ENCODE data around the gene GTF2IRD1. TPM values are rescaled to one million over a fixed set of nuclear protein-coding genes. Genes with fewer than 3 reads are reported as not detected.
A peak's percentile ranks its signal among the peaks of the same experiment; 100 is the strongest.

The GTF2IRD1 gene
- polyA plus RNA-seq, 1 of the 3 experiments (the other 2 are of a cell fraction): 26.4 TPM

DNA sequence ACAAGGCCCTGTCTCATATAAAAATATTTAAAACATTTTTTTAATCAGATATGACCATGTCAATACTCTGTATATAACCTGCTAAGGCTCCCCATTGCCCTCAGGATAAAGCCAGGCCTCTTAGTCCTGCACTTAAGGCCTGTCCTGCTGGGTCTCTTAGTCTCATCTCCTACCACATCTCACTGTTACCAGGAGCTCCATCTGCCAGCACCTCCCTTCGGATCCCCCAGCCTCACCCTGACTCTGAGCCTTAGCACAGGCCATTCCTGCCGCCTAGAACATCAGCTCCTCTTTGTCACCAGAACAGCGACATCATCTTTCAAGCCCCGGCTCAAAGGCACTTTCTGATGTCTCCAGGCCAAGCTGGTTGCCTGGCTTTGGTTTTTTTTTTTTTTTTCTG, 25.7 kb upstream of the GTF2IRD1 start:
- Histone ChIP-seq H2AFZ (ENCODE audit: low read depth) (no peak overlapping the region), H3K9me2 (no peaks in the 10 kb centered on the region), H3K9me3 (no peaks in the 10 kb centered on the region), H3K4me2 (no peak overlapping the region), H3F3A (replicated peaks; ENCODE audit: insufficient read depth) (no peaks in the 10 kb centered on the region), H3K4me3 (ENCODE audit: low read depth in 2 of 2, low read length in 1 of 2) (no peak overlapping the region), H3K79me2 (ENCODE audit: insufficient read depth) (no peaks in the 10 kb centered on the region), H3K27ac (ENCODE audit: low read depth in 2 of 2, low read length in 1 of 2) (no peak overlapping the region), H3K4me1 (ENCODE audit: control insufficient read depth in 1 of 2, insufficient read depth in 2 of 2, low read depth in 1 of 2, low read length in 1 of 2) (peaks cover 0 to 8% of the 10 kb centered on the region in 2 experiments; a peak in 2 of 4 replicates), H3K36me3 (replicated peaks in 1 of 2; ENCODE audit: control insufficient read depth in 1 of 2, insufficient read depth in 2 of 2, low read length in 1 of 2) (no peaks in the 10 kb centered on the region), H4K20me1 (ENCODE audit: insufficient read depth) (no peaks in the 10 kb centered on the region), H3K9ac (no peak overlapping the region), H3K27me3 (ENCODE audit: insufficient read depth) (no peaks in the 10 kb centered on the region)
- TF ChIP-seq CHD2 (IDR thresholded peaks at IDR 0.05; ENCODE audit: low read length, partially characterized antibody) (no peak), MXI1 (IDR thresholded peaks at IDR 0.05; ENCODE audit: low read depth, low read length) (no peak), POLR2AphosphoS5 (IDR thresholded peaks at IDR 0.05; ENCODE audit: low read depth, low read length) (no peak), TAF1 (IDR thresholded peaks at IDR 0.05; ENCODE audit: borderline replicate concordance, low read depth, low read length) (no peak), EZH2phosphoT487 (IDR thresholded peaks at IDR 0.05; ENCODE audit: borderline replicate concordance, low read depth) (no peak), NRF1 (IDR thresholded peaks at IDR 0.05; ENCODE audit: low read depth, low read length) (no peak), YY1 (IDR thresholded peaks at IDR 0.05; ENCODE audit: low read depth) (no peak), RAD21 (IDR thresholded peaks at IDR 0.05; ENCODE audit: low read length) (no peak), RXRA (IDR thresholded peaks at IDR 0.05; ENCODE audit: borderline replicate concordance, low read depth) (no peak), TEAD4 (IDR thresholded peaks at IDR 0.05; ENCODE audit: borderline replicate concordance, insufficient read depth) (no peak), NFIC (IDR thresholded peaks at IDR 0.05; ENCODE audit: borderline replicate concordance) (no peak), SMC3 (IDR thresholded peaks at IDR 0.05; ENCODE audit: low read depth, low read length) (no peak), SIN3A (IDR thresholded peaks at IDR 0.05; ENCODE audit: borderline replicate concordance, low read depth, low read length) (no peak), ELF1 (IDR thresholded peaks at IDR 0.05) (no peak), FOXM1 (IDR thresholded peaks at IDR 0.05; ENCODE audit: low read depth) (no peak)
- TF ChIP-seq, protein P1, sequence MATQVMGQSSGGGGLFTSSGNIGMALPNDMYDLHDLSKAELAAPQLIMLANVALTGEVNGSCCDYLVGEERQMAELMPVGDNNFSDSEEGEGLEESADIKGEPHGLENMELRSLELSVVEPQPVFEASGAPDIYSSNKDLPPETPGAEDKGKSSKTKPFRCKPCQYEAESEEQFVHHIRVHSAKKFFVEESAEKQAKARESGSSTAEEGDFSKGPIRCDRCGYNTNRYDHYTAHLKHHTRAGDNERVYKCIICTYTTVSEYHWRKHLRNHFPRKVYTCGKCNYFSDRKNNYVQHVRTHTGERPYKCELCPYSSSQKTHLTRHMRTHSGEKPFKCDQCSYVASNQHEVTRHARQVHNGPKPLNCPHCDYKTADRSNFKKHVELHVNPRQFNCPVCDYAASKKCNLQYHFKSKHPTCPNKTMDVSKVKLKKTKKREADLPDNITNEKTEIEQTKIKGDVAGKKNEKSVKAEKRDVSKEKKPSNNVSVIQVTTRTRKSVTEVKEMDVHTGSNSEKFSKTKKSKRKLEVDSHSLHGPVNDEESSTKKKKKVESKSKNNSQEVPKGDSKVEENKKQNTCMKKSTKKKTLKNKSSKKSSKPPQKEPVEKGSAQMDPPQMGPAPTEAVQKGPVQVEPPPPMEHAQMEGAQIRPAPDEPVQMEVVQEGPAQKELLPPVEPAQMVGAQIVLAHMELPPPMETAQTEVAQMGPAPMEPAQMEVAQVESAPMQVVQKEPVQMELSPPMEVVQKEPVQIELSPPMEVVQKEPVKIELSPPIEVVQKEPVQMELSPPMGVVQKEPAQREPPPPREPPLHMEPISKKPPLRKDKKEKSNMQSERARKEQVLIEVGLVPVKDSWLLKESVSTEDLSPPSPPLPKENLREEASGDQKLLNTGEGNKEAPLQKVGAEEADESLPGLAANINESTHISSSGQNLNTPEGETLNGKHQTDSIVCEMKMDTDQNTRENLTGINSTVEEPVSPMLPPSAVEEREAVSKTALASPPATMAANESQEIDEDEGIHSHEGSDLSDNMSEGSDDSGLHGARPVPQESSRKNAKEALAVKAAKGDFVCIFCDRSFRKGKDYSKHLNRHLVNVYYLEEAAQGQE (IDR thresholded peaks at IDR 0.05; ENCODE audit: low read depth, low read length): no peak
- TF ChIP-seq, protein P2, sequence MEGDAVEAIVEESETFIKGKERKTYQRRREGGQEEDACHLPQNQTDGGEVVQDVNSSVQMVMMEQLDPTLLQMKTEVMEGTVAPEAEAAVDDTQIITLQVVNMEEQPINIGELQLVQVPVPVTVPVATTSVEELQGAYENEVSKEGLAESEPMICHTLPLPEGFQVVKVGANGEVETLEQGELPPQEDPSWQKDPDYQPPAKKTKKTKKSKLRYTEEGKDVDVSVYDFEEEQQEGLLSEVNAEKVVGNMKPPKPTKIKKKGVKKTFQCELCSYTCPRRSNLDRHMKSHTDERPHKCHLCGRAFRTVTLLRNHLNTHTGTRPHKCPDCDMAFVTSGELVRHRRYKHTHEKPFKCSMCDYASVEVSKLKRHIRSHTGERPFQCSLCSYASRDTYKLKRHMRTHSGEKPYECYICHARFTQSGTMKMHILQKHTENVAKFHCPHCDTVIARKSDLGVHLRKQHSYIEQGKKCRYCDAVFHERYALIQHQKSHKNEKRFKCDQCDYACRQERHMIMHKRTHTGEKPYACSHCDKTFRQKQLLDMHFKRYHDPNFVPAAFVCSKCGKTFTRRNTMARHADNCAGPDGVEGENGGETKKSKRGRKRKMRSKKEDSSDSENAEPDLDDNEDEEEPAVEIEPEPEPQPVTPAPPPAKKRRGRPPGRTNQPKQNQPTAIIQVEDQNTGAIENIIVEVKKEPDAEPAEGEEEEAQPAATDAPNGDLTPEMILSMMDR (IDR thresholded peaks at IDR 0.05): no peak
- TF ChIP-seq, protein P3, sequence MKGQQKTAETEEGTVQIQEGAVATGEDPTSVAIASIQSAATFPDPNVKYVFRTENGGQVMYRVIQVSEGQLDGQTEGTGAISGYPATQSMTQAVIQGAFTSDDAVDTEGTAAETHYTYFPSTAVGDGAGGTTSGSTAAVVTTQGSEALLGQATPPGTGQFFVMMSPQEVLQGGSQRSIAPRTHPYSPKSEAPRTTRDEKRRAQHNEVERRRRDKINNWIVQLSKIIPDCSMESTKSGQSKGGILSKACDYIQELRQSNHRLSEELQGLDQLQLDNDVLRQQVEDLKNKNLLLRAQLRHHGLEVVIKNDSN (IDR thresholded peaks at IDR 0.05; ENCODE audit: borderline replicate concordance, low read depth): no peak
- DNase-seq: peak; percentile 32
- ChIA-PET POLR2A (no interaction called here), CTCF (interaction anchor here (0.7 to 5.1 kb wide), 9 partner anchors 10 to 228 kb away, joined by 3 to 32 read pairs (median 6); no protein-coding TSS in a partner anchor)
- 86% methylated on average over 4 of the region's 4 CpGs for WGBS (ENCODE audit: low lambda C conversion rate)
